ENCODE results near the gene UBR1. TPM values are rescaled to one million over a fixed set of nuclear protein-coding genes. Genes with fewer than 3 reads are reported as not detected.

UBR1 gene
- total and polyA plus RNA-seq, 2 experiments from 2014 or later: 17.2 to 19.6 TPM

GRCh38 chr15:43094416-43095030 is 11.3 kb downstream of the UBR1 start:
- Histone ChIP-seq H3K36me3 (ENCODE audit: insufficient read depth) (no peaks in the 10 kb centered on the region), H3K27ac (ENCODE audit: low read depth) (no peak overlapping the region), H3K27me3 (ENCODE audit: insufficient read depth) (no peaks in the 10 kb centered on the region), H3F3A (replicated peaks; ENCODE audit: low read depth) (no peaks in the 10 kb centered on the region), H3K4me3 (no peak overlapping the region), H3K9me2 (ENCODE audit: insufficient read depth) (no peaks in the 10 kb centered on the region), H3K4me1 (ENCODE audit: insufficient read depth) (no peaks in the 10 kb centered on the region), H3K4me2 (no peak overlapping the region), H3K79me2 (replicated peaks; ENCODE audit: insufficient read depth) (peaks cover 81% of the 10 kb centered on the region), H4K20me1 (replicated peaks; ENCODE audit: insufficient read depth) (peaks cover 4% of the 10 kb centered on the region), H2AFZ (no peak overlapping the region)
- DNase-seq (ENCODE audit: low spot score) (no peak), ATAC-seq (no peak)
- no peak for TF ChIP-seq REST (IDR thresholded peaks at IDR 0.05; ENCODE audit: unreplicated experiment)
- no peak for TF ChIP-seq ZNF331 (CRISPR knock-in tag; IDR thresholded peaks at IDR 0.05; ENCODE audit: low read depth)
- no peak for TF ChIP-seq EZH2phosphoT487 (IDR thresholded peaks at IDR 0.05; ENCODE audit: unreplicated experiment)
- TF ChIP-seq POLR2AphosphoS5 (IDR thresholded peaks at IDR 0.05; ENCODE audit: low read depth): no peak
- no peak for TF ChIP-seq CTCF (conservative IDR thresholded peaks at IDR 0.05; ENCODE audit: low read depth in 2 of 2)
- TF ChIP-seq NANOG (IDR thresholded peaks at IDR 0.05; ENCODE audit: borderline replicate concordance): no peak
- TF ChIP-seq CREB1 (CRISPR knock-in tag; IDR thresholded peaks at IDR 0.05; ENCODE audit: low read depth): no peak
- TF ChIP-seq ZNF114 (CRISPR knock-in tag; IDR thresholded peaks at IDR 0.05): no peak
- no peak for TF ChIP-seq STAT1 (IDR thresholded peaks at IDR 0.05; ENCODE audit: unreplicated experiment)
- TF ChIP-seq EZH2 (IDR thresholded peaks at IDR 0.05; ENCODE audit: low read depth, unreplicated experiment): no peak
- TF ChIP-seq ZNF462 (CRISPR knock-in tag; IDR thresholded peaks at IDR 0.05): no peak
- TF ChIP-seq JUNB (IDR thresholded peaks at IDR 0.05; ENCODE audit: unreplicated experiment): no peak
- TF ChIP-seq ETS1 (IDR thresholded peaks at IDR 0.05): no peak
- Mint-ChIP-seq H3K27ac (no peak overlapping the region), H3K9me3 (no peaks in the 10 kb centered on the region), H3K4me1 (no peaks in the 10 kb centered on the region), H3K36me3 (ENCODE audit: low read depth) (peaks cover 8% of the 10 kb centered on the region; the same call in 2 of the 3 replicates), H3K4me3 (no peak overlapping the region), H3K27me3 (ENCODE audit: insufficient read depth, low read depth, poor library complexity) (peaks cover 3% of the 10 kb centered on the region)
